HG02973 (cell line): ENCODE measurements around the gene RHOC.
"Not testable (repeated sequence)": the region's sequence is repeated elsewhere in the genome, so short reads cannot be mapped to it uniquely, and the experiment has no call there.

Source experiments
- ATAC-seq: cut with Tn5 transposase; IDR thresholded peaks from one replicate; pipeline ENCODE4 v1.9.1; 2021; ENCODE audit warnings: moderate library complexity; ENCODE audit not compliant: unreplicated experiment

Gene RHOC

GRCh38 chr1:112706505-112707220 lies at the start of gene RHOC:
Gene RHOC, minus strand, starts transcription at chr1:112707127. Its CDS starts 3,328 bp downstream, at chr1:112703799.
- ATAC-seq, result peak; percentile 51

- ATAC-seq, result no peak
These were observed 47.2 kb upstream of the RHOC start for GRCh38 chr1:112754116-112754628.

GRCh38 chr1:112748396-112748795 lies 41.5 kb upstream of the RHOC start:
- no peak for ATAC-seq

- no peak for ATAC-seq
These were observed 37.2 kb upstream of the RHOC start for GRCh38 chr1:112744009-112744578.

- no peak for ATAC-seq
These were observed 36.5 kb upstream of the RHOC start for GRCh38 chr1:112743174-112744008.

- no peak for ATAC-seq
These were observed 30.6 kb upstream of the RHOC start for GRCh38 chr1:112737573-112737972.

- ATAC-seq, result no peak
These were observed 28.8 kb upstream of the RHOC start for GRCh38 chr1:112735752-112736151.

GRCh38 chr1:112731451-112731850 lies 24.5 kb upstream of the RHOC start:
- no peak for ATAC-seq

GRCh38 chr1:112729909-112730308 lies 23.0 kb upstream of the RHOC start:
- ATAC-seq, result no peak

- not testable (repeated sequence) for ATAC-seq
These were observed 22.1 kb upstream of the RHOC start for GRCh38 chr1:112729011-112729410.

- not testable (repeated sequence) for ATAC-seq
These were observed 21.5 kb upstream of the RHOC start for GRCh38 chr1:112728306-112728971.

- no peak for ATAC-seq
These were observed 20.8 kb upstream of the RHOC start for GRCh38 chr1:112727716-112728115.

GRCh38 chr1:112724240-112724639 lies 17.3 kb upstream of the RHOC start:
- ATAC-seq, result not testable (repeated sequence)

- no peak for ATAC-seq
These were observed 16.5 kb upstream of the RHOC start for GRCh38 chr1:112723511-112723839.

- ATAC-seq, result no peak
These were observed 15.9 kb upstream of the RHOC start for GRCh38 chr1:112722601-112723510.

- ATAC-seq, result no peak
These were observed 15.1 kb upstream of the RHOC start for GRCh38 chr1:112721966-112722524.

GRCh38 chr1:112721294-112721693 lies 14.4 kb upstream of the RHOC start:
- ATAC-seq, result not testable (repeated sequence)

GRCh38 chr1:112720800-112721199 lies 13.9 kb upstream of the RHOC start:
- ATAC-seq, result no peak

GRCh38 chr1:112719706-112720105 lies 12.8 kb upstream of the RHOC start:
- no peak for ATAC-seq
